Measurements from ENCODE around the gene IL17RC.

GRCh38 chr3:9906480-9906879 lies 10.4 kb upstream of the IL17RC start:
- no peak for TF ChIP-seq CTCF (IDR thresholded peaks at IDR 0.05)
- TF ChIP-seq POLR2A (IDR thresholded peaks at IDR 0.05) = no peak

Measured in transverse colon (tissue), 3 donors.